GM12878 (cell line): ENCODE data around the gene MAGI1. TPM values are rescaled to one million over a fixed set of nuclear protein-coding genes. Genes with fewer than 3 reads are reported as not detected.

Experiments used
- ATAC-seq: fragments of 200-7000 bp; cut with Tn5 transposase; 3 replicates; pipeline ENCODE4 v1.9.1; 2020; ENCODE audit warnings: mild to moderate bottlenecking, moderate library complexity
- BruUV-seq: library from RNA; stranded (reverse); fragments of 400-500 nt; replicated peaks from 2 replicates; lab custom pipeline; 2021; lab: Mats Ljungman, UMichigan
- CTCF ChIA-PET: fragments of 300-600 bp; sonication (Branson Sonifier 250); formaldehyde crosslinking; extraction: SDS; loops from one replicate; lab custom pipeline; 2021; ENCODE audit warnings: inconsistent platforms; lab: Yijun Ruan, JAX
- POLR2A ChIA-PET: fragments of 350-600 bp; formaldehyde crosslinking; extraction: SDS; loops from one replicate; lab custom pipeline; 2021; ENCODE audit warnings: inconsistent platforms; lab: Charles Lee
- RAD21 ChIA-PET: fragments of 300-600 bp; sonication (Branson Sonifier 250); formaldehyde crosslinking; loops from one replicate; lab custom pipeline; 2023; ENCODE audit warnings: antibody characterized with exemption; ENCODE audit not compliant: unreplicated experiment; lab: Charles Lee
- SMC1A ChIA-PET: fragments of 300-600 bp; sonication (Branson Sonifier 250); formaldehyde crosslinking; loops from one replicate; lab custom pipeline; 2023; ENCODE audit not compliant: unreplicated experiment, uncharacterized antibody; lab: Charles Lee
- DNase-seq: peaks from one replicate; pipeline ENCODE4 v3.0.0-alpha.2; 2011; ENCODE audit warnings: low read depth, low spot score
- FAIRE-seq: peaks from 3 replicates; lab custom pipeline; 2011; peaks lifted over from hg19 to GRCh38; lab: Jason Lieb, UNC
- H2AFZ ChIP-seq: 2 replicates; pipeline ENCODE4 v1.6.0; 2011; ENCODE audit warnings: low read depth, low read length, control low read depth; ENCODE audit not compliant: control insufficient read depth
- H3K27ac ChIP-seq: 2 replicates; pipeline ENCODE4 v1.5.1; 2011; ENCODE audit warnings: control low read depth; ENCODE audit not compliant: control insufficient read depth, insufficient read depth
- H3K27me3 ChIP-seq, 2 experiments: replicated peaks in 1 of 2; 2 replicates each; pipeline versions ENCODE4 v1.6.0 to v1.6.1; 2011; ENCODE audit warnings: low read length in 1 of 2; ENCODE audit not compliant: control insufficient read depth in 2 of 2, insufficient read depth in 2 of 2
- H3K36me3 ChIP-seq, 2 experiments: 2 replicates each; pipeline ENCODE4 v1.5.1; 2011; ENCODE audit warnings: low read length in 1 of 2; ENCODE audit not compliant: control insufficient read depth in 2 of 2, insufficient read depth in 2 of 2
- H3K4me1 ChIP-seq: 2 replicates; pipeline ENCODE4 v1.6.1; 2011; ENCODE audit warnings: mild to moderate bottlenecking, low read length, moderate library complexity, mixed read lengths; ENCODE audit not compliant: control insufficient read depth, insufficient read depth
- H3K4me2 ChIP-seq: 2 replicates; pipeline ENCODE4 v1.6.0; 2011; ENCODE audit warnings: control low read depth; ENCODE audit not compliant: control insufficient read depth, insufficient read depth
- H3K4me3 ChIP-seq: fragments of 200-600 bp; sonication (generic); 2 replicates; pipeline ENCODE4 v1.5.1; 2016
- H3K79me2 ChIP-seq: 2 replicates; pipeline ENCODE4 v1.6.0; 2011; ENCODE audit warnings: low read length; ENCODE audit not compliant: control insufficient read depth, insufficient read depth
- H3K9ac ChIP-seq: 2 replicates; pipeline ENCODE4 v1.8.0; 2011; ENCODE audit warnings: low read length, control low read depth, mixed read lengths; ENCODE audit not compliant: control insufficient read depth, insufficient read depth
- H3K9me3 ChIP-seq: replicated peaks from 3 replicates; pipeline ENCODE4 v1.5.1; 2011; ENCODE audit warnings: mild to moderate bottlenecking, low read length; ENCODE audit not compliant: control insufficient read depth, insufficient read depth
- H4K20me1 ChIP-seq: 2 replicates; pipeline ENCODE4 v1.6.0; 2011; ENCODE audit not compliant: control insufficient read depth, insufficient read depth
- BHLHE40 ChIP-seq, 2 experiments: fragments of 450-650 bp in 1 of 2; IDR thresholded peaks; 2 replicates each; pipeline ENCODE4 v1.6.1; 2011 to 2017; ENCODE audit warnings: low read depth in 2 of 2, borderline replicate concordance in 1 of 2, improper control_type of control experiment in 1 of 2, low read length in 1 of 2, mild to moderate bottlenecking in 1 of 2
- CBX3 ChIP-seq: fragments of 200-600 bp; sonication (generic); IDR thresholded peaks from 2 replicates; pipeline ENCODE4 v1.6.1; 2016; ENCODE audit warnings: low read depth, borderline replicate concordance
- CEBPB ChIP-seq, 2 experiments: fragments of 150-350 bp in 1 of 2; IDR thresholded peaks; 2 replicates each; pipeline ENCODE4 v1.6.1; 2012 to 2014; ENCODE audit warnings: low read depth in 2 of 2, low read length in 2 of 2, borderline replicate concordance in 1 of 2, inconsistent platforms in 1 of 2
- CREB1 ChIP-seq: IDR thresholded peaks from 2 replicates; pipeline ENCODE4 v1.6.1; 2012; ENCODE audit warnings: low read depth, mild to moderate bottlenecking, inconsistent platforms
- CTCF ChIP-seq, 3 experiments: IDR thresholded peaks in 2 of 3; conservative IDR thresholded peaks in 1 of 3; 2 replicates each; pipeline ENCODE4 v1.5.1; 2011; ENCODE audit warnings: low read depth in 3 of 3, low read length in 3 of 3, mild to moderate bottlenecking in 3 of 3, control low read depth in 2 of 3, moderate library complexity in 2 of 3, inconsistent platforms in 1 of 3, mixed read lengths in 1 of 3; ENCODE audit not compliant: control insufficient read depth in 2 of 3, insufficient read depth in 1 of 3; ENCODE audit errors: extremely low read depth in 1 of 3
- EP300 ChIP-seq, 2 experiments: fragments of 150-350 bp in 1 of 2; IDR thresholded peaks; 2 replicates each; pipeline ENCODE4 v1.6.1; 2011 to 2012; ENCODE audit warnings: low read depth in 2 of 2, low read length in 2 of 2, borderline replicate concordance in 1 of 2, improper control_type of control experiment in 1 of 2, inconsistent platforms in 1 of 2; ENCODE audit not compliant: control insufficient read depth in 1 of 2
- EZH2 ChIP-seq: IDR thresholded peaks from 2 replicates; pipeline ENCODE4 v1.6.1; 2012; ENCODE audit warnings: low read depth, mild to moderate bottlenecking, control low read depth, inconsistent platforms, low read length, borderline replicate concordance; ENCODE audit not compliant: control insufficient read depth
- MTA2 ChIP-seq: fragments of 450-650 bp; IDR thresholded peaks from 2 replicates; pipeline ENCODE4 v1.6.1; 2016; ENCODE audit warnings: low read depth, mild to moderate bottlenecking, moderate library complexity
- MYC ChIP-seq: IDR thresholded peaks from 2 replicates; pipeline ENCODE4 v1.6.1; 2011; ENCODE audit warnings: mild to moderate bottlenecking, low read length, moderate library complexity, inconsistent platforms; ENCODE audit not compliant: insufficient read depth, insufficient replicate concordance, insufficient read length, severe bottlenecking
- NFYA ChIP-seq: IDR thresholded peaks from 2 replicates; pipeline ENCODE4 v1.6.1; 2011; ENCODE audit warnings: low read depth, mild to moderate bottlenecking, low read length, improper control_type of control experiment, borderline replicate concordance
- NR2C2 ChIP-seq: IDR thresholded peaks from 2 replicates; pipeline ENCODE4 v1.6.1; 2011; ENCODE audit warnings: borderline replicate concordance, low read depth; ENCODE audit not compliant: control insufficient read depth, insufficient read length
- NR2F1 ChIP-seq: fragments of 450-650 bp; conservative IDR thresholded peaks from 2 replicates; pipeline ENCODE4 v1.6.1; 2017; ENCODE audit warnings: mild to moderate bottlenecking
- NRF1 ChIP-seq: conservative IDR thresholded peaks from 2 replicates; pipeline ENCODE4 v1.6.1; 2011; ENCODE audit warnings: mild to moderate bottlenecking, low read depth, low read length, improper control_type of control experiment
- SKIL ChIP-seq: fragments of 450-650 bp; IDR thresholded peaks from 2 replicates; pipeline ENCODE4 v1.6.1; 2017; ENCODE audit warnings: mild to moderate bottlenecking, low read depth, inconsistent platforms; ENCODE audit not compliant: poor library complexity, severe bottlenecking
- ZNF24 ChIP-seq: fragments of 450-650 bp; IDR thresholded peaks from 2 replicates; pipeline ENCODE4 v1.6.1; 2017; ENCODE audit warnings: antibody characterized with exemption, mild to moderate bottlenecking
- ZNF622 ChIP-seq: fragments of 450-650 bp; IDR thresholded peaks from 2 replicates; pipeline ENCODE4 v1.6.1; 2017; ENCODE audit warnings: mild to moderate bottlenecking, inconsistent platforms
- WGBS: methylation state at CpG from one replicate; pipeline ENCODE4 v1.1.6; 2016; ENCODE audit warnings: low lambda C conversion rate; ENCODE audit not compliant: insufficient replicate concordance, insufficient coverage; ENCODE audit errors: missing lambda C conversion rate; 5-methylcytosine and 5-hydroxymethylcytosine counted together
- in situ Hi-C: fragments of 300-500 bp; cut with MboI; formaldehyde crosslinking; loops from 9 replicates; pipeline ENCODE4 v1.14.3; 2018; ENCODE audit warnings: mixed read lengths
- intact Hi-C: fragments of 100-400 bp; cut with micrococcal nuclease; formaldehyde crosslinking; loops from one replicate; pipeline ENCODE4 v1.14.2; 2022; ENCODE audit not compliant: unreplicated experiment
- polyA plus RNA-seq, 11 experiments: library from polyadenylated mRNA; depleted of rRNA in 4 of 11; unstranded in 6 of 11; stranded (reverse) in 5 of 11; fragments of >200 nt; fragmentation: Nextera tagmentation in 4 of 11; fragmentation: Illumina TruSeq in 1 of 11; extraction: Ambion mirVana in 4 of 11; extraction: Trizol in 1 of 11; gene quantifications; 1 replicate in 1 of 11; 2 replicates in 10 of 11; pipeline versions ENCODE4 v1.2.1 to v1.2.3, GENCODE V29; 2011 to 2016; ENCODE audit warnings: inconsistent platforms in 2 of 11, missing spikeins in 2 of 11, low read depth in 1 of 11
- total RNA-seq, 4 experiments: library from RNA; depleted of rRNA in 3 of 4; stranded (reverse); fragments of >200 nt in 3 of 4; fragmentation: Illumina TruSeq in 1 of 4; extraction: Trizol in 1 of 4; gene quantifications; 2 replicates each; pipeline versions ENCODE4 v1.2.1 to v1.2.3, GENCODE V29; 2013 to 2021

Gene MAGI1
- total and polyA plus RNA-seq, 10 of the 15 experiments (the other 5 are each of a cell fraction or from before 2014, with no cell fraction given) = 0.02 to 3.3 (median 0.29) TPM; not detected in 1

GRCh38 chr3:66015841-66016240 lies 22.9 kb downstream of the MAGI1 start:
- no peak overlapping the region for H3K4me3 ChIP-seq
- ChIA-PET SMC1A (no interaction called here), POLR2A (no interaction called here), CTCF (no interaction called here), RAD21 (no interaction called here)
- TF ChIP-seq EP300 (IDR thresholded peaks at IDR 0.05; ENCODE audit: borderline replicate concordance in 1 of 2, control insufficient read depth in 1 of 2, low read depth in 2 of 2, low read length in 2 of 2) = no peak
- no peak for TF ChIP-seq EZH2
- no peak for TF ChIP-seq ZNF622
- no peak for TF ChIP-seq CTCF (IDR thresholded peaks at IDR 0.05 in 2 of 3, conservative IDR thresholded peaks at IDR 0.05 in 1 of 3; ENCODE audit: control insufficient read depth in 2 of 3, extremely low read depth in 1 of 3, insufficient read depth in 1 of 3, low read depth in 3 of 3, low read length in 3 of 3)
- no peak for TF ChIP-seq ZNF24
- no peak for TF ChIP-seq MYC
- TF ChIP-seq NR2C2 = no peak
- TF ChIP-seq BHLHE40 (IDR thresholded peaks at IDR 0.05; ENCODE audit: borderline replicate concordance in 1 of 2, low read depth in 2 of 2, low read length in 1 of 2) = no peak
- no peak for TF ChIP-seq CREB1
- no peak for TF ChIP-seq MTA2
- TF ChIP-seq NFYA = no peak
- no peak for TF ChIP-seq CBX3
- TF ChIP-seq NR2F1 = no peak
- TF ChIP-seq SKIL = no peak
- TF ChIP-seq CEBPB (IDR thresholded peaks at IDR 0.05; ENCODE audit: borderline replicate concordance in 1 of 2, low read depth in 2 of 2, low read length in 2 of 2) = no peak
- no peak for TF ChIP-seq NRF1
- no peak for ATAC-seq
- no peak for FAIRE-seq
- in situ Hi-C loops = no loop called here
- H4K20me1 ChIP-seq = no peaks in the 10 kb centered on the region
- H3K4me1 ChIP-seq = no peaks in the 10 kb centered on the region
- no peak overlapping the region for H3K4me2 ChIP-seq
- WGBS = 42% methylated on average over 4 of the region's 4 CpGs
- DNase-seq = no peak
- no peak overlapping the region for H3K9ac ChIP-seq
- intact Hi-C loops = no loop called here
- no peak overlapping the region for H3K27ac ChIP-seq
- H3K79me2 ChIP-seq = no peaks in the 10 kb centered on the region
- no peaks in the 10 kb centered on the region for H3K36me3 ChIP-seq
- BruUV-seq = no TSS peak
- H2AFZ ChIP-seq = no peak overlapping the region
- H3K27me3 ChIP-seq = peaks cover 0 to under 1% of the 10 kb centered on the region in 2 experiments; a peak in 1 of 4 replicates
- no peaks in the 10 kb centered on the region for H3K9me3 ChIP-seq
